Activated CD8-positive, alpha-beta memory T cell treated with anti-CD3 and anti-CD28 coated beads for 36 hours (primary cell): ENCODE results near the gene AHNAK2. TPM values are rescaled to one million over a fixed set of nuclear protein-coding genes. Genes with fewer than 3 reads are reported as not detected.
"Not testable (repeated sequence)": the region's sequence is repeated elsewhere in the genome, so short reads cannot be mapped to it uniquely, and the experiment has no call there.

ENCODE experiments used
- CTCF ChIA-PET: fragments of 350-600 bp; sonication (Branson Sonifier 250); formaldehyde crosslinking; loops from one replicate; lab custom pipeline; 2021; ENCODE audit warnings: antibody characterized with exemption; lab: Charles Lee
- POLR2A ChIA-PET: fragments of 350-600 bp; sonication (Branson Sonifier 250); formaldehyde crosslinking; loops from one replicate; lab custom pipeline; 2021; ENCODE audit warnings: antibody characterized with exemption; lab: Charles Lee
- total RNA-seq, 2 experiments: library from RNA; stranded (reverse); gene quantifications; one replicate each; pipeline ENCODE4 v1.2.3, GENCODE V29; 2021

Gene AHNAK2
- total RNA-seq, 2 experiments from 2014 or later, result 0.02 TPM; not detected in 1

GRCh38 chr14:104926619-104927431, 51.3 kb downstream of the AHNAK2 start:
- ChIA-PET POLR2A (no interaction called here), CTCF (no interaction called here)

GRCh38 chr14:104925855-104926609, 52.1 kb downstream of the AHNAK2 start:
- ChIA-PET POLR2A (no interaction called here), CTCF (no interaction called here)

- ChIA-PET POLR2A (no interaction called here), CTCF (no interaction called here)
These were observed 52.8 kb downstream of the AHNAK2 start for GRCh38 chr14:104925214-104925854.

GRCh38 chr14:104924421-104925213, 53.6 kb downstream of the AHNAK2 start, which contains the start of gene PLD4:
Gene PLD4, plus strand, starts transcription at chr14:104924879. Its CDS starts 2,262 bp downstream, at chr14:104927141.
- ChIA-PET POLR2A (no interaction called here), CTCF (no interaction called here)

GRCh38 chr14:104923640-104924420, 54.3 kb downstream of the AHNAK2 start:
- POLR2A ChIA-PET, result no interaction called here
- CTCF ChIA-PET, result no interaction called here

- ChIA-PET POLR2A (no interaction called here), CTCF (no interaction called here)
These were observed 58.2 kb downstream of the AHNAK2 start for GRCh38 chr14:104919993-104920315.

- POLR2A ChIA-PET, result interaction anchor here (0.6 kb wide), 1 partner anchor 36 kb away, joined by 3 read pairs; no protein-coding TSS in a partner anchor
- CTCF ChIA-PET, result not testable (repeated sequence)
These were observed 58.8 kb downstream of the AHNAK2 start for GRCh38 chr14:104919152-104919992.

- POLR2A ChIA-PET, result no interaction called here
- CTCF ChIA-PET, result no interaction called here
These were observed 60.2 kb downstream of the AHNAK2 start for GRCh38 chr14:104917993-104918392.

- CTCF ChIA-PET, result interaction anchor here (1.0 kb wide), 1 partner anchor 58 kb away, joined by 3 read pairs; no protein-coding TSS in a partner anchor
- POLR2A ChIA-PET, result no interaction called here
These were observed 61.1 kb downstream of the AHNAK2 start for GRCh38 chr14:104917116-104917515.

- ChIA-PET CTCF (no interaction called here), POLR2A (no interaction called here)
These were observed 64.7 kb downstream of the AHNAK2 start for GRCh38 chr14:104913435-104913834.

GRCh38 chr14:104912053-104912452, 66.1 kb downstream of the AHNAK2 start:
- CTCF ChIA-PET, result no interaction called here
- POLR2A ChIA-PET, result no interaction called here

GRCh38 chr14:104908303-104908702, 69.9 kb downstream of the AHNAK2 start:
- ChIA-PET CTCF (no interaction called here), POLR2A (no interaction called here)

- CTCF ChIA-PET, POLR2A ChIA-PET: not testable (repeated sequence)
These were observed 72.6 kb downstream of the AHNAK2 start for GRCh38 chr14:104905579-104905933.

GRCh38 chr14:104904650-104905578, 73.3 kb downstream of the AHNAK2 start:
- POLR2A ChIA-PET, CTCF ChIA-PET: not testable (repeated sequence)

- CTCF ChIA-PET, result no interaction called here
- POLR2A ChIA-PET, result no interaction called here
These were observed 74.2 kb downstream of the AHNAK2 start for GRCh38 chr14:104903990-104904389.

GRCh38 chr14:104900639-104901512, 77.3 kb downstream of the AHNAK2 start:
- ChIA-PET CTCF (interaction anchor here (1.0 kb wide), 1 partner anchor 54 kb away, joined by 3 read pairs; no protein-coding TSS in a partner anchor), POLR2A (no interaction called here)
